Mesenchymal stem cell (in vitro differentiated cells and primary cell): ENCODE measurements around the gene PRCD.
A peak's percentile ranks its signal among the peaks of the same experiment; 100 is the strongest.
"Not testable (repeated sequence)": the region's sequence is repeated elsewhere in the genome, so short reads cannot be mapped to it uniquely, and the experiment has no call there.

ENCODE experiments used
- DNase-seq: peaks from one replicate; pipeline ENCODE4 v3.0.0-alpha.2; 2013
- H2AFZ ChIP-seq: one replicate; pipeline ENCODE4 v1.6.1; 2013; ENCODE audit warnings: low read depth, mild to moderate bottlenecking, control low read depth, inconsistent platforms, low read length, moderate library complexity
- H2AK5ac ChIP-seq: 2 replicates; pipeline ENCODE4 v1.6.1; 2013; ENCODE audit warnings: low read length, moderate library complexity, mild to moderate bottlenecking, inconsistent platforms; ENCODE audit not compliant: severe bottlenecking
- H2BK120ac ChIP-seq: one replicate; pipeline ENCODE4 v1.6.1; 2013; ENCODE audit warnings: low read depth, mild to moderate bottlenecking, inconsistent platforms, low read length, moderate library complexity
- H2BK12ac ChIP-seq, 2 experiments: one replicate each; pipeline ENCODE4 v1.6.1; 2013; ENCODE audit warnings: inconsistent platforms in 2 of 2, low read length in 2 of 2, mild to moderate bottlenecking in 2 of 2, moderate library complexity in 2 of 2, control low read depth in 1 of 2
- H2BK15ac ChIP-seq: one replicate; pipeline ENCODE4 v1.6.1; 2013; ENCODE audit warnings: mild to moderate bottlenecking, low read depth, inconsistent platforms; ENCODE audit not compliant: poor library complexity, severe bottlenecking
- H2BK5ac ChIP-seq: 2 replicates; pipeline ENCODE4 v1.6.1; 2013; ENCODE audit warnings: low read depth, mild to moderate bottlenecking, low read length, control low read depth, inconsistent platforms; ENCODE audit not compliant: poor library complexity, severe bottlenecking
- H3K14ac ChIP-seq, 2 experiments: one replicate each; pipeline ENCODE4 v1.6.1; 2013; ENCODE audit warnings: inconsistent platforms in 2 of 2, low read length in 2 of 2, control low read depth in 1 of 2, mild to moderate bottlenecking in 1 of 2, moderate library complexity in 1 of 2
- H3K18ac ChIP-seq, 2 experiments: one replicate each; pipeline ENCODE4 v1.6.1; 2013; ENCODE audit warnings: inconsistent platforms in 2 of 2, low read length in 2 of 2, control low read depth in 1 of 2, low read depth in 1 of 2, mild to moderate bottlenecking in 1 of 2
- H3K23ac ChIP-seq, 2 experiments: one replicate each; pipeline ENCODE4 v1.6.1; 2013; ENCODE audit warnings: inconsistent platforms in 2 of 2, low read length in 2 of 2, mild to moderate bottlenecking in 2 of 2, moderate library complexity in 2 of 2, control low read depth in 1 of 2
- H3K27ac ChIP-seq: 2 replicates; pipeline ENCODE4 v1.5.1; 2013; ENCODE audit warnings: mild to moderate bottlenecking, moderate library complexity, low read length, control low read depth, inconsistent platforms; ENCODE audit not compliant: poor library complexity, severe bottlenecking
- H3K27me3 ChIP-seq, 2 experiments: 2 replicates each; pipeline versions ENCODE4 v1.6.1 to v1.7.0; 2013; ENCODE audit warnings: low read length in 2 of 2, mild to moderate bottlenecking in 2 of 2, moderate library complexity in 2 of 2, control low read depth in 1 of 2, inconsistent platforms in 1 of 2; ENCODE audit not compliant: control insufficient read depth in 1 of 2, insufficient read depth in 1 of 2
- H3K36me3 ChIP-seq, 2 experiments: 2 replicates each; pipeline versions ENCODE4 v1.6.1 to v1.7.0; 2013; ENCODE audit warnings: low read length in 2 of 2, control low read depth in 1 of 2, inconsistent platforms in 1 of 2, low read depth in 1 of 2, mild to moderate bottlenecking in 1 of 2; ENCODE audit not compliant: insufficient read depth in 2 of 2, control insufficient read depth in 1 of 2
- H3K4ac ChIP-seq, 2 experiments: one replicate each; pipeline ENCODE4 v1.6.1; 2013; ENCODE audit warnings: inconsistent platforms in 2 of 2, low read length in 2 of 2, mild to moderate bottlenecking in 2 of 2, moderate library complexity in 2 of 2, control low read depth in 1 of 2, low read depth in 1 of 2
- H3K4me1 ChIP-seq: 2 replicates; pipeline ENCODE4 v1.6.1; 2013; ENCODE audit warnings: low read depth, low read length, control low read depth; ENCODE audit not compliant: control insufficient read depth, insufficient read depth
- H3K4me2 ChIP-seq: 2 replicates; pipeline ENCODE4 v1.6.1; 2013; ENCODE audit warnings: low read length, mild to moderate bottlenecking, inconsistent platforms; ENCODE audit not compliant: poor library complexity, severe bottlenecking
- H3K4me3 ChIP-seq, 2 experiments: 2 replicates each; pipeline versions ENCODE4 v1.5.1 to v1.7.0; 2013; ENCODE audit warnings: low read length in 2 of 2, mild to moderate bottlenecking in 2 of 2, control low read depth in 1 of 2, low read depth in 1 of 2; ENCODE audit not compliant: insufficient read depth in 1 of 2
- H3K79me1 ChIP-seq: replicated peaks from 2 replicates; pipeline ENCODE4 v1.6.1; 2013; ENCODE audit warnings: mild to moderate bottlenecking, control low read depth, low read length, inconsistent platforms; ENCODE audit not compliant: poor library complexity, severe bottlenecking
- H3K9ac ChIP-seq: 2 replicates; pipeline ENCODE4 v1.7.0; 2013; ENCODE audit warnings: mild to moderate bottlenecking, low read length, moderate library complexity
- H3K9me3 ChIP-seq: 2 replicates; pipeline ENCODE4 v1.7.0; 2013; ENCODE audit warnings: mild to moderate bottlenecking, low read length; ENCODE audit not compliant: control insufficient read depth
- H4K8ac ChIP-seq: one replicate; pipeline ENCODE4 v1.6.1; 2013; ENCODE audit warnings: inconsistent platforms, mild to moderate bottlenecking, low read length, moderate library complexity
- H4K91ac ChIP-seq: one replicate; pipeline ENCODE4 v1.6.1; 2013; ENCODE audit warnings: mild to moderate bottlenecking, low read length, inconsistent platforms
- WGBS: methylation state at CpG from one replicate; pipeline ENCODE4 v1.1.7; 2013; ENCODE audit warnings: mixed read lengths; 5-methylcytosine and 5-hydroxymethylcytosine counted together

Gene PRCD

DNA sequence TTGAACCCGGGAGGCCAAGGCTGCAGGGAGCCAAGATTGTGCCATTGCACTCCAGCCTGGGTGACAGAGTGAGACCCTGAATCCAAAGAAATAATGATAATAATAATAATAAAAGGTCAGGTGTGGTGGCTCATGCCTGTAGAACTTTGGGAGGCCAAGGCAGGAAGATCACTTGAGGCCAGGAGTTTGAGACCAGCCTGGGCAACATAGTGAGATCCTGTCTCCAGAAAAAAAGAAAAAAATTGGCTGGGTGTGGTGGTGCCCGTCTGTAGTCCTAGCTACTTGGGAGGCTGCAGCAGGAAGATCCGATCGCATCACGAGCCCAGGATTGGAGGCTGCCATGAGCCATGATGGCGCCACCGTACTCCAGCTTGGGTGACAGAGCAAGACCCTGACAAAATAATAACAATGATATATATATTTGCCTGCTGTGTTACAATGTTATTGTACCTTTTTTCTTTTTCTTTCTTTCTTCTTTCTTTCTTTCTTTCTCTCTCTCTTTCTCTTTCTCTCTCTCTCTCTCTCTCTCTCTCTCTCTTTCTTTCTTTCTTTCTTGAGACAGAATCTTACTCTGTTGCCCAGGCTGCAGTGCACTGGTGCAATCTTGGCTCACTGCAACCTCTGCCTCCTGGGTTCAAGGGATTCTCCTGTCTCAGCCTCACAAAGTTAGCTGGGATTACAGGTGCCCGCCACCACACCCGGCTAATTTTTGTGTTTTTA lies 6.0 kb upstream of the PRCD start:
- not testable (repeated sequence) for H3K4me3 ChIP-seq, H2AK5ac ChIP-seq, H3K9ac ChIP-seq, H3K9me3 ChIP-seq, H2AFZ ChIP-seq, DNase-seq, H4K91ac ChIP-seq, H2BK15ac ChIP-seq, H3K4me2 ChIP-seq, H2BK5ac ChIP-seq, H3K79me1 ChIP-seq, H3K14ac ChIP-seq, H3K23ac ChIP-seq, H3K27ac ChIP-seq, H3K18ac ChIP-seq, H3K4ac ChIP-seq, H4K8ac ChIP-seq, H3K27me3 ChIP-seq
- peaks cover 41% of the 10 kb centered on the region for H3K4me1 ChIP-seq
- 92% methylated on average over 6 of the region's 9 CpGs for WGBS
- peak overlapping the region; percentile 40 for H2BK120ac ChIP-seq
- H2BK12ac ChIP-seq: peak overlapping the region in 1 of 2 experiments; percentile 43
- peaks cover 4 to 22% of the 10 kb centered on the region in 2 experiments for H3K36me3 ChIP-seq

DNA sequence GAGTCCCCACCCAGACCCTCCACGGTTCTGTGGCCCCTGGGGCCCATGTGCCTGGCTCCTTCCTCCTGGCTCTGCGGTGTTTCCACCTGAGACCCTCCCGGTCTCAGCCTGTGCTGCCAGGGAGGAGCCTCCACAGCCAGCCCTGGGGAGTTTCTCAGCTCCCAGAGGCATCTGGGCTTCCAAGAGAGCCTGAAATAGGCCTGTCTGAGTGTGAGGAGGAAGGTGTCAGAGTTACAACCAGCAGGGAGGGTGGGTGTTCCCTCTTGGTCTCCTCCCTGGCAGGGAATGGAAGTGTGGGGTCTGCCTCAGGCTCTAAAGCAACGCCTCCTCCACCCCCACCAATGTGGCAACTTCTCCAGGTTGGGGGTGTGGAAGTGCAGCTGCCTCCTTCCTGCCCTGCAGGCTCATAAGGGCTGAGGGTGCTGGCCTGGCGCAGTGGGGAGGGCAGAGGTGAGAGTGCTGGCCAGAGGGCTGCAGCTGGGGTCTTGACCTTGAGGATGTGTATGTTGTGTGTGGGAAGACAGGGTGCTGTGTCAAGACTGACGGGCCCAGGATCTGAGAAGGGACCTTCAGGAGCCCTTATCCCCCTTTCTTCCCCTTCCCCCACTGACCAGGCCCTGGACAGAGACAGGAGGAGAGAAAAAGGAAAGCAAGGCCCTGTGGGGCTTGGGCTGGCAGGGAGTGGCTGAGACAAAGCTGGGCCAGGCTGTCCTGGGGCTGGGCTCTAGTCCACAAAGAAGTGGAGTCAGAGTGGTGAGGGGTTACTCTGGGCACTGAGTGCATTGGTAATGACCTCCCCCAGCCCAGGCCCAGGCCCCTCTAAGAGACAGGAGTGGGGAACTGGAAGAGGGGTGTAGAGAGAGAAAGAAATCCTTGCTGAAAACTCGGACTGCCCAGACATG lies 4.8 kb upstream of the PRCD start:
- Histone ChIP-seq H4K91ac (peak overlapping the region; percentile 90), H2AK5ac (no peak overlapping the region), H2BK120ac (no peak overlapping the region), H3K9me3 (no peaks in the 10 kb centered on the region), H3K27ac (no peak overlapping the region), H2BK5ac (no peak overlapping the region), H3K23ac (peak overlapping the region in 1 of 2 experiments; percentile 71), H2BK12ac (peak overlapping the region; percentile 0 to 85), H4K8ac (peak overlapping the region; percentile 53), H3K18ac (peak overlapping the region; percentile 86 to 100), H2AFZ (no peak overlapping the region), H3K36me3 (peaks cover 4 to 22% of the 10 kb centered on the region in 2 experiments), H3K4me3 (no peak overlapping the region), H2BK15ac (peak overlapping the region; percentile 6), H3K4me1 (peaks cover 33% of the 10 kb centered on the region), H3K27me3 (no peaks in the 10 kb centered on the region), H3K9ac (peak overlapping the region; percentile 83), H3K79me1 (no peaks in the 10 kb centered on the region), H3K4ac (peak overlapping the region; percentile 55 to 89), H3K14ac (peak overlapping the region in 1 of 2 experiments; percentile 95), H3K4me2 (no peak overlapping the region)
- no peak for DNase-seq
- 92% methylated on average over 4 of the region's 7 CpGs for WGBS

DNA sequence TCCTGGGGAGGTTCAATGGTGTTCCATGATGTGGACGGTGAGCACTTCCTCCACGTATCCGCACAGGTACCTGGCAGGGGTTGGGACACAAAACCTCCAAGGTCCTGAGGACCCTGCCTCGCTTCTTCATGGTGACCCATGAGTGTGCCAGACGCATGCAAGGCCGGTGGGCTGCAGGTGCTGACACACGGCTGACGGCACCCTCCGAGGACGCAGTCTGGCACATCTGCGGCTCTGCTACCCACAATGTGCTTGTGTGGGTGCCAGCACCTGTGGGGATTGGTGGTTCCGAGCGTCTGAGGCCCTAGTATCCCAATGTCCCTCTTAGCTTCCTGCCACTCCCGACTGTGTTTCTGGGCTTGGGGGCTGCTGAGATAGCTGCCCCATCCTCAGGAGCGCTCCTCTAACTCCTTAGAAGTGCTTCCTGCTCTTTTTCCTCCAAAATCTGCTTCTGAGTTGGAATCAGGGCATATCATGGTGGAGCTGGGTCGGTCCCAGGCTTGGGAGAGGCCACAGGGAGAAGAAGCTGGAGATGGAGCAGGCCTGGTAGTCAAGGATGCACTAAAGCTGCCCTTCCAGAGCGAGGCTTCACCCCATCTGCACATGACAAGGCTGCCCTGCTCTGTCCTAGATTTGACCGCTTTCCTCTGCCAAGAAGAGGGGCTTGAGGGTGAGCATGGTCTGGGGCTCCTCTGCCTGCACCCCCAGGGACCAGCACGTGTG lies 3.9 kb upstream of the PRCD start:
- no peak overlapping the region for H2BK5ac ChIP-seq
- no peak overlapping the region for H2AFZ ChIP-seq
- peak overlapping the region in 1 of 2 experiments; percentile 76 for H3K4me3 ChIP-seq
- H3K4me2 ChIP-seq: no peak overlapping the region
- H4K91ac ChIP-seq: peak overlapping the region; percentile 58
- no peak overlapping the region for H2BK120ac ChIP-seq
- no peak overlapping the region for H3K27ac ChIP-seq
- H2BK12ac ChIP-seq: peak overlapping the region; percentile 0 to 89
- DNase-seq: no peak
- H4K8ac ChIP-seq: no peak overlapping the region
- H3K9me3 ChIP-seq: no peaks in the 10 kb centered on the region
- H3K9ac ChIP-seq: peak overlapping the region; percentile 83
- H3K4ac ChIP-seq: peak overlapping the region; percentile 55 to 56
- no peak overlapping the region for H2BK15ac ChIP-seq
- peaks cover 4 to 22% of the 10 kb centered on the region in 2 experiments for H3K36me3 ChIP-seq
- H3K79me1 ChIP-seq: no peaks in the 10 kb centered on the region
- H3K18ac ChIP-seq: peak overlapping the region; percentile 29 to 100
- peak overlapping the region in 1 of 2 experiments; percentile 96 for H3K14ac ChIP-seq
- peak overlapping the region in 1 of 2 experiments; percentile 65 for H3K23ac ChIP-seq
- H3K27me3 ChIP-seq: no peaks in the 10 kb centered on the region
- peaks cover 31% of the 10 kb centered on the region for H3K4me1 ChIP-seq
- no peak overlapping the region for H2AK5ac ChIP-seq
- 86% methylated on average over 17 of the region's 19 CpGs for WGBS
